ENCODE data around the gene POTEM.
"Not testable (repeated sequence)": the region's sequence is repeated elsewhere in the genome, so short reads cannot be mapped to it uniquely, and the experiment has no call there.

Gene POTEM

GRCh38 chr14:19027895-19028294 is 60.7 kb downstream of the POTEM start:
- not testable (repeated sequence) for H2AFZ ChIP-seq (ENCODE audit: insufficient read depth, low read length, poor library complexity); H3K23ac ChIP-seq (ENCODE audit: low read length); DNase-seq; H3K4me2 ChIP-seq (ENCODE audit: low read length); H4K91ac ChIP-seq (ENCODE audit: low read depth, low read length); H3K4me3 ChIP-seq (ENCODE audit: low read depth, low read length); H3K79me1 ChIP-seq (ENCODE audit: low read length); H2BK120ac ChIP-seq (ENCODE audit: insufficient read depth, low read length, poor library complexity); H3K27me3 ChIP-seq (ENCODE audit: insufficient read depth, low read length); H3K79me2 ChIP-seq (ENCODE audit: control insufficient read depth, insufficient read depth, low read length, poor library complexity); H3K9me3 ChIP-seq (ENCODE audit: insufficient read depth, low read depth, low read length); H4K8ac ChIP-seq (ENCODE audit: low read depth, low read length); H3K36me3 ChIP-seq (ENCODE audit: control insufficient read depth in 1 of 2, insufficient read depth in 2 of 2, low read length in 2 of 2); H4K12ac ChIP-seq (ENCODE audit: low read depth, low read length); H2BK5ac ChIP-seq (ENCODE audit: low read depth, low read length, poor library complexity); H2BK12ac ChIP-seq (ENCODE audit: low read length); H3K4ac ChIP-seq (ENCODE audit: low read depth, low read length); H2AK5ac ChIP-seq (ENCODE audit: low read length); H3K27ac ChIP-seq (ENCODE audit: low read depth, low read length); H3K18ac ChIP-seq (ENCODE audit: low read length); H3K14ac ChIP-seq (ENCODE audit: low read length); H3K4me1 ChIP-seq (ENCODE audit: control insufficient read depth in 1 of 2, insufficient read depth in 2 of 2, low read length in 2 of 2); H3K9ac ChIP-seq (ENCODE audit: low read length)
- no CpG with 5 or more reads among the region's 16 CpGs for WGBS (ENCODE audit: extremely low coverage, insufficient coverage, insufficient read length)

- not testable (repeated sequence) for H4K12ac ChIP-seq (ENCODE audit: low read depth, low read length); H3K27me3 ChIP-seq (ENCODE audit: insufficient read depth, low read length); H4K91ac ChIP-seq (ENCODE audit: low read depth, low read length); H3K79me1 ChIP-seq (ENCODE audit: low read length); H3K18ac ChIP-seq (ENCODE audit: low read length); H3K36me3 ChIP-seq (ENCODE audit: control insufficient read depth in 1 of 2, insufficient read depth in 2 of 2, low read length in 2 of 2); H3K4me2 ChIP-seq (ENCODE audit: low read length); H3K14ac ChIP-seq (ENCODE audit: low read length); H3K27ac ChIP-seq (ENCODE audit: low read depth, low read length); H2AFZ ChIP-seq (ENCODE audit: insufficient read depth, low read length, poor library complexity); H3K9ac ChIP-seq (ENCODE audit: low read length); DNase-seq; H2BK5ac ChIP-seq (ENCODE audit: low read depth, low read length, poor library complexity); H3K4me1 ChIP-seq (ENCODE audit: control insufficient read depth in 1 of 2, insufficient read depth in 2 of 2, low read length in 2 of 2); H3K79me2 ChIP-seq (ENCODE audit: control insufficient read depth, insufficient read depth, low read length, poor library complexity); H2BK12ac ChIP-seq (ENCODE audit: low read length); H3K23ac ChIP-seq (ENCODE audit: low read length); H2BK120ac ChIP-seq (ENCODE audit: insufficient read depth, low read length, poor library complexity); H3K4ac ChIP-seq (ENCODE audit: low read depth, low read length); H4K8ac ChIP-seq (ENCODE audit: low read depth, low read length); H2AK5ac ChIP-seq (ENCODE audit: low read length); H3K9me3 ChIP-seq (ENCODE audit: insufficient read depth, low read depth, low read length); H3K4me3 ChIP-seq (ENCODE audit: low read depth, low read length)
- WGBS (ENCODE audit: extremely low coverage, insufficient coverage, insufficient read length) = no CpG with 5 or more reads among the region's 26 CpGs
Observed at GRCh38 chr14:19036811-19037382, 69.7 kb downstream of the POTEM start.

GRCh38 chr14:19038060-19038664 is 70.9 kb downstream of the POTEM start:
- not testable (repeated sequence) for H3K79me1 ChIP-seq (ENCODE audit: low read length); DNase-seq; H3K9ac ChIP-seq (ENCODE audit: low read length); H2BK5ac ChIP-seq (ENCODE audit: low read depth, low read length, poor library complexity); H3K4me1 ChIP-seq (ENCODE audit: control insufficient read depth in 1 of 2, insufficient read depth in 2 of 2, low read length in 2 of 2); H3K36me3 ChIP-seq (ENCODE audit: control insufficient read depth in 1 of 2, insufficient read depth in 2 of 2, low read length in 2 of 2); H3K23ac ChIP-seq (ENCODE audit: low read length); H2AFZ ChIP-seq (ENCODE audit: insufficient read depth, low read length, poor library complexity); H4K12ac ChIP-seq (ENCODE audit: low read depth, low read length); H4K8ac ChIP-seq (ENCODE audit: low read depth, low read length); H3K27ac ChIP-seq (ENCODE audit: low read depth, low read length); H3K9me3 ChIP-seq (ENCODE audit: insufficient read depth, low read depth, low read length); H3K27me3 ChIP-seq (ENCODE audit: insufficient read depth, low read length); H2BK12ac ChIP-seq (ENCODE audit: low read length); H3K79me2 ChIP-seq (ENCODE audit: control insufficient read depth, insufficient read depth, low read length, poor library complexity); H3K4me3 ChIP-seq (ENCODE audit: low read depth, low read length); H2BK120ac ChIP-seq (ENCODE audit: insufficient read depth, low read length, poor library complexity); H3K18ac ChIP-seq (ENCODE audit: low read length); H2AK5ac ChIP-seq (ENCODE audit: low read length); H3K4ac ChIP-seq (ENCODE audit: low read depth, low read length); H4K91ac ChIP-seq (ENCODE audit: low read depth, low read length); H3K4me2 ChIP-seq (ENCODE audit: low read length); H3K14ac ChIP-seq (ENCODE audit: low read length)
- WGBS (ENCODE audit: extremely low coverage, insufficient coverage, insufficient read length) = no CpG with 5 or more reads among the region's 28 CpGs

GRCh38 chr14:19038785-19039184 is 71.6 kb downstream of the POTEM start:
- not testable (repeated sequence) for H4K8ac ChIP-seq (ENCODE audit: low read depth, low read length)

More at GRCh38 chr14:19038785-19039184, 71.6 kb downstream of the POTEM start:
- H3K9ac ChIP-seq (ENCODE audit: low read length); H3K18ac ChIP-seq (ENCODE audit: low read length); H3K36me3 ChIP-seq (ENCODE audit: control insufficient read depth in 1 of 2, insufficient read depth in 2 of 2, low read length in 2 of 2); H3K4me1 ChIP-seq (ENCODE audit: control insufficient read depth in 1 of 2, insufficient read depth in 2 of 2, low read length in 2 of 2); H2BK5ac ChIP-seq (ENCODE audit: low read depth, low read length, poor library complexity); H2BK12ac ChIP-seq (ENCODE audit: low read length); H3K27me3 ChIP-seq (ENCODE audit: insufficient read depth, low read length); H2BK120ac ChIP-seq (ENCODE audit: insufficient read depth, low read length, poor library complexity); H3K9me3 ChIP-seq (ENCODE audit: insufficient read depth, low read depth, low read length); H3K4me2 ChIP-seq (ENCODE audit: low read length); H3K27ac ChIP-seq (ENCODE audit: low read depth, low read length); H3K4me3 ChIP-seq (ENCODE audit: low read depth, low read length); H3K23ac ChIP-seq (ENCODE audit: low read length); H3K4ac ChIP-seq (ENCODE audit: low read depth, low read length); H2AK5ac ChIP-seq (ENCODE audit: low read length); H4K12ac ChIP-seq (ENCODE audit: low read depth, low read length); DNase-seq; H3K79me1 ChIP-seq (ENCODE audit: low read length); H3K14ac ChIP-seq (ENCODE audit: low read length); H4K91ac ChIP-seq (ENCODE audit: low read depth, low read length); H3K79me2 ChIP-seq (ENCODE audit: control insufficient read depth, insufficient read depth, low read length, poor library complexity); H2AFZ ChIP-seq (ENCODE audit: insufficient read depth, low read length, poor library complexity): not testable (repeated sequence)
- no CpG with 5 or more reads among the region's 15 CpGs for WGBS (ENCODE audit: extremely low coverage, insufficient coverage, insufficient read length)

Measured in trophoblast cell (in vitro differentiated cells and primary cell).